Activated CD8-positive, alpha-beta memory T cell treated with anti-CD3 and anti-CD28 coated beads, Interleukin-2, amount 50 U/mL, for 4 hours (primary cell): ENCODE data around the gene FAM117A.

ENCODE experiments used
- DNase-seq: peaks from one replicate; pipeline ENCODE4 v3.0.0-alpha.2; 2020

FAM117A gene

DNA sequence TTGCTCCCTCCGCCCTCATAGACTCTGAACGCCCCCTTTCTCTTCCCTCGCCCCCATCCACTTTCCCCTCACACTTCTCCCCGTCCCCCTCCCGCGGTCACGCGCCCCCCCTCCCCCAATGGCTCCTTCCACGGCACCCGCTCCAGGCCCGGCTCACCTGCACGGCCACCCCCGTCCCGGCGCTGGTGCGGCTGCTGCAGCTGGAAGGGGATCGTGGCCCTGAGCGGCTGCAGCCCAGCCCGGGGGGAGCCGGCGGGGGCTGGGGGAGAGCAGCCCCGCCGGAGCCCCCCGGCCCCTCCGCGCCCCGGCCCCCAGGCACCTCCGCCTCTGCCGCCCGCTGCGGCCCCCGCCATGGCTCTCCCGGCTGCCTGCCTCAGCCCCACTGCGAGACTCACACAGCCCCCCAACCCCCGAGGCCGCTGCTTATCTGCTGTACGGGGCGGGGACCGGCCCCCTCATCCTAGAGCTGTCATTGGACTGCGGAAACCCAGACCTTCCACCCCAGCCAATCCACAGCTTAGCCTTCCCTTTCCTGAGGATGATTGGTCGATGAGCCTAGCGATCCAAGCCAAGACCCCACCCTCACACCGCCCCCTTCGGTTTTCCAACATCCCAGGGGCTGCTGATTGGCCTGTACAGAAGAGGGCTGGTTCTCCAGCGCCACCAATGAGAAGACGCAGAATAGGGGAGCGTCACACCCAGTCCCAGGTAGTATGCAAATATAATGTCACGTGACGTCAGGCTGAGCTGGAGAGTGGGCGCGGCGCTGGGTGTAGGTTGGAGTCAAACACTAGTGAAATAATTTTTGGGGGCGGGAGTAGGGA lies at the start of gene FAM117A:
TSS of gene FAM117A (minus strand) at position 397 of the 824 bp plus-strand sequence. CDS start at position 353, 44 bp downstream.
- peak; percentile 93 for DNase-seq

DNA sequence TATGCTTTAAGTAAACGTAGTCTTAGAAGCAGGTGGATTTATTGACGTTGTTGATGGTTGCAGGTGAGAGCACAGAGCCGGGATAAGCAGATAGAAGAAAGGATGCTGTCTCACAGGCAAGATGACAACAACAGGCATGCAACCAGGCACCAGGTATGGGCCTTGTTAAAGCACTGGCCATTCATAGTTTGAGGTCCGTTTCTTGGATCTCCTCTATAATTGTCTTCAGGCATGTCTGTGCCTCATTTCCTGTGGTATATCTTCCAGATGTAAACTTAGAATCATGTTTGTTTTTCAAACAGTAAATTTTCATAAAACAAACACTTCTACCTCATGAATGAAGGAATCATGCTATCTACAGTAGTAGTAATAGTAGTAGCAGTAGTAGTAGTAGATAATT lies 45.1 kb upstream of the FAM117A start:
- no peak for DNase-seq

DNA sequence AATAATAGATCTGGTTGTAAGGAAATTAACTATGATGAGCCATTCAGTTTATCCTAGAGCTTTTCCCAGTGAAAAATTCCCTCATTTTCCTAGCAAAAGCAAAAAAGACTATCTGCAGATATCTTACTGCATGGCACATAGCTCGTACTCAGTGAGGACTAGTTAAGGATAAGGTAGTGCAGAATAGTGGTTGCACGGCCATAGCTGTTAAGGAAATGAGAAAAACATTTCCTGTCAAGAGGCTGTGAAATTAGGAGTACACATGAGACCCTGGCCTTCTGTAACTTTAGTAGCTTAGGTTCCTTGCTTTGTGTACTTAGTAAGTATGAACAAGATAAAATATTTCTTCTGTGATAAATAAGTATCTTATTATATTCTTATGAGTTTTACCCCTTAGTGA lies 34.8 kb upstream of the FAM117A start:
- DNase-seq: no peak

- DNase-seq: no peak
Observed at GRCh38 chr17:49798182-49798581, 34.3 kb upstream of the FAM117A start.

GRCh38 chr17:49795372-49795771 lies 31.4 kb upstream of the FAM117A start:
- DNase-seq: no peak

GRCh38 chr17:49793309-49793708 lies 29.4 kb upstream of the FAM117A start:
- DNase-seq: no peak

- no peak for DNase-seq
Observed at GRCh38 chr17:49789243-49789578, 25.3 kb upstream of the FAM117A start.

DNA sequence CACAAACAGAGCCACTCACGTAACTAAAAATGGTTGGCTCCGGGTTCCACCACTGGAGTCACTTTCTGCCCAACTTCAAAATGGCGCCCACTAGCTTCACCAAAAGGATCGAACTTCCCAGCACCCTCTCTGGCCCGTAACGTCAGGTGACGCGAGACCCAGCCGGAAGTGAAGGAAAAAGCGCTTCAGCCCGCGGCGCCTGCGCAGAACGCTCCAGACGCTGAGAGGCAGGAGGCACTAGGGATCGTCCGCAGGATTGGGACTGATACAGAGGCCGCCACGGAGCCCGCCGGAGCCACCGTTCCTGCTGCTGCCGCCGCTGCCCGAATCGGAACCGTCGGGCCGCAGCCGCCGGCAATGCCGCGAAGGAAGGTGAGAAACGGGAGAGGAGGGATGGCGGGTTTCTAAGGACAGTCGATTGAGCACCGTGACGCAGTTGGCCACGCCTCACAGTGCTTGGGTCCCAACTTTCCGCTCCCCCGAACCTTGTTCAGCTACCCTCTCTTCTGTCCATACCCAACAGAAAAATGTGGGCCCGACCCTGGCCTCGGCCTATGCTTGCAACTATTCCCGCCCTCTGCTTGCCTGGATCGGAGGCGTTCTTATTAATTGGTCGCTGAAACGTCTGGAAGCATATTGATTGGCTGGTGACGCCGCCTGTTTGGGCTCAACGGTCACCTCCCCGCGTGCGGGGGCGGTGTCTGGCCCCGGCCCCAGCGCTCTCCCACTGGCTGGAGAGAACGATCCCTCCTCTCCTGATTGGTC lies 24.7 kb upstream of the FAM117A start, which contains the start of gene KAT7:
TSS of gene KAT7 (plus strand) at position 204 of the 765 bp plus-strand sequence. CDS start at position 358, 154 bp downstream.
- DNase-seq: peak; percentile 97

- peak; percentile 17 for DNase-seq
Observed at GRCh38 chr17:49787884-49788477, 24.1 kb upstream of the FAM117A start.

DNA sequence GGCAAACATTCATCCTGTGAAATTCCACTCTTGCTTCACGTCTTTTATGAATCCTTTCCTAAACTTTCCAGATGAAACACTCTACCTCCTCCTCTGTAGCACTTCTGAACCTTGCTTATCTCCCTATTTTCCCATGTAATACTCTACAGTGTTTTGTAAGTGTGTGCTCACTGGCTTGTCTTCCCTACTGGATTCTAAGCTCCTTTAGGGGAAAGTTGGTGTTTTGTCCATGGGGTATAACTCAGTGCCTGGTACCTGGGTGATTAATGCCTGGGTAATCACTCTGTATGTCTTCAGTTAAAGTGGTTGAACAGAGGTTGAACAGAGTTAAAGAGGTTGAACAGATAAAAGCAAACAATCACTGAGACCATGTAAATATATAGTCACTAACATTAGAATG lies 20.7 kb upstream of the FAM117A start:
- no peak for DNase-seq

DNA sequence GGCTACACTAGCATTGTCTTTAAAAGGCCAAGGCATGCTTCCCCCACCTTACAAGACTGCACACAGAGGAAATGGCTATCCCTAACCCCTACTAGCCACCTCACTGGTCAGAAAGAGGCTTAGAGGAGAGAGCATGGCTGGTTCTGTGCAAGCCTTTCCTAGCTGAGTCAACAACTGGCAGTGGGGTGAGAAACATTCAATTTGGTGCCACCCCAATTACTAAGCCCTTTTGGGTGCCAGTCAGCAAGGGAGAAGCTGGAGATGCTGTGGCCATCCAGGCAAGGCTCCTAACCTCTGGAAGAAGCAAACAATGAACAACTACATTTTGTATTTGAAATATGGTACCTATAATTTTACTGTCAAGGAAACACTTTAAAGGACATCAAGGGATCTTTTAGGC lies 19.9 kb upstream of the FAM117A start:
- DNase-seq: no peak

DNA sequence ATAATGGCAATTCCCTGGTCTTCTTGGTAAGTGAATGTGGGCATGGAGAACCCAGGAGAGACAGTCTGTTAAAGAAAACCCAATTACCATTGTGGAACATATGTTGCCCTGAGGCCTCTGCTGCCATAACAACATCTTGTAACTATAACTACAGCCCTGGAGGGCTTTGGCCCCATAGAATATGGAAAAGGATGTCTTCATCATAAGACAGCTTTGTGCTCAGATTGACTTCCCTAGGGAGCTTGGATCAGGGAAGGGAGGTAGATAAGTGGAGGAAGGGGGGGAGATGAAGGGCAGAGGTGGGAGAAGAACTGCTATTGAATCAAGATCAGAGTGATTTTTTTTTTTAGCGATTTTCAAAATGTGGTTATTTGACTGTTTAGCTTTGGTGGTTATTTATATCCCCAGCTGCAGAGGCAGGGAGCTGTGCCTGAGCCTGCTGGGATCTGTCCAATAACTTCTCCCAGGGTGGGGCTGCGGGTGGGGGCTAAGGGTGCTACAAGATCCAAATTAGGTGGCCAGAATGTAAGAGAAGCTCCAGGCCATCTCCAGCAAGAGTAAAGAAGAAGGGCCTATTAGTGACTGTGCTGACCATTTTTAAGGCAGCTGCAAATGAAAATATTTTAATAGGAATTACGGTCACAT lies 19.3 kb upstream of the FAM117A start:
- no peak for DNase-seq

- DNase-seq: no peak
Observed at GRCh38 chr17:49779739-49780231, 15.9 kb upstream of the FAM117A start.

- no peak for DNase-seq
Observed at GRCh38 chr17:49779156-49779738, 15.3 kb upstream of the FAM117A start.

DNA sequence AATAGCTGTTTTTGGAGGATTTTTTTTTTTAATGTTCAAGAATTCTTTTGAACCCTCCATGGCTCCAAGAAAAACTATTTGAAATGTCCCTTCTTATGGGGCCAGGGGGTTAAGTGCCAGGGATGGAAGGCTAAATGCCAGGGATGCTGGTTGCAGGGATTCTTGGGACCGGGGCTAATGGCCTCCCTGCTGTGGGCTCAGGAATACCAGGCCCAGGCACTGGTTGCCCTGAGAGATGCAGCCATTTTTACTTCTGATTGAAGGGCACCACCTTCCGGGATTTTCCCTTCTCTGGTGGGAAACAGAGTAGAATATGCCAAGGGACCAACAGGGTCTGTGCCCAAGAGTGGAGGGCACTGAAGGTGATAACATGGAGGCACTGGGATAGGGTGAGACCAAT lies 13.6 kb upstream of the FAM117A start:
- DNase-seq: no peak

DNA sequence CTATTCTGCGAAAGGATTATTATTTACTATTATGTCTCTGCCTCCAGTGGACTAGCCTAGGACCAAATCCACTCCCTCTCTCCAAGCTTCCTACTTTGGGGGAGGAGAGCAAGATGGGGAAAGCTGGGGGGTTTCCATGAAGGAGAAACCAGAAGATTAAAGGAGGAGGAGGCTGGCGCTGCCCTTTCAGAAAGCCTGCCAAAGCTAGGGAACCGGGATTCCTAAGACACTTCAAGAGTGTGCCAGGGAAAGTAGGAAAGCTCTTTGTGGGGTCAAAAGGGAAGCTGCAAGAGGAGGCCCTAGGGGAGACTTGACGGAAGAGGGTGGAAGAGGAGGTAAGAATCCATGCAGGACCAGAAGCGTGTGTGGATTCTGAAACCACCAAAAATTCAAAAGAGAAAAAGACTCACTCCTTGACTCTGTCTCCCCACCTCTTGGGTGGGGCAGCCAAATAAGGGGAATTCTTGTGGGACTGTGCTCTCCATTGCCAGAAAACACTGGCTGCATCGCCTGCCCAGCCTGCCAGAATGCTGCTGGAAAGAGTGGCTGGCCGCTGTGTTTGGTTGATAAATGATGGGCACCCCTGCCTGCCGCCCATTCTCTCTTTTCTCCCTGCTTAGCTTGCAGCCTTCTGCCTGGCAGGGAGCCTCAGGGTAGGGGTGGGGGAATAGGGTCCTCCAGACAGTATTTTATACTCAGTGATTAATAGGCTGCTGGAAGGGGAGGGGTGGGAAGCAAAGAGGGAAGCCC lies 12.8 kb upstream of the FAM117A start:
- no peak for DNase-seq

GRCh38 chr17:49775546-49776260 lies 11.8 kb upstream of the FAM117A start:
- DNase-seq: no peak

DNA sequence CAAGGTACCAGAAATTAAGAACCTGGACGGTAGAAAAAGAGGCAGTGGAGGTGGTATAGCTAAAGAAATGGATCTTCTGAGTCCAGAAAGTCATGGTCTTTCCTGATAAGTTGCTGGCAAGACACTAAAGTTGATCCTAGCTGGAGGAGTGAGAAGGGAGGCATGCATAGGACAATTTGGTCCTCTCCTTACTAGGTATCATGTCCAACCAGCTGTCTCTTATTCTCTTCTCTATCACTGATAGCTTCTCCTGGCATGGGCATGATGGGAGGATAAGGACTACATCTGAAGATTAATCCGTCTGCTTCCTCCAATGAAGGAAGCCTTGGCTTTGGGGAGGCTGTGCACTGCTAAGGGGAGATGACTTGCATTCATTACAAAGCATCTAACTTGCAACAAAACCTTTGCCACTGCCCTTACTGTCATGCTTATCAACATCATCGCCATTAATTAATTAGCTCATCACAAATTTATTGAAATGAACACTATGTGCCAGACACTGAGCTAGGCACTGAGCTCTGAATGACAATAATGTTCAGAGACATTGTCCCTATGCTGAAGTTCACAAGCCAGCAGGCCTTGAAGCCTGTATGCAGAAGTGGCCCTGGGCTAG lies 3.1 kb upstream of the FAM117A start:
- DNase-seq: no peak

DNA sequence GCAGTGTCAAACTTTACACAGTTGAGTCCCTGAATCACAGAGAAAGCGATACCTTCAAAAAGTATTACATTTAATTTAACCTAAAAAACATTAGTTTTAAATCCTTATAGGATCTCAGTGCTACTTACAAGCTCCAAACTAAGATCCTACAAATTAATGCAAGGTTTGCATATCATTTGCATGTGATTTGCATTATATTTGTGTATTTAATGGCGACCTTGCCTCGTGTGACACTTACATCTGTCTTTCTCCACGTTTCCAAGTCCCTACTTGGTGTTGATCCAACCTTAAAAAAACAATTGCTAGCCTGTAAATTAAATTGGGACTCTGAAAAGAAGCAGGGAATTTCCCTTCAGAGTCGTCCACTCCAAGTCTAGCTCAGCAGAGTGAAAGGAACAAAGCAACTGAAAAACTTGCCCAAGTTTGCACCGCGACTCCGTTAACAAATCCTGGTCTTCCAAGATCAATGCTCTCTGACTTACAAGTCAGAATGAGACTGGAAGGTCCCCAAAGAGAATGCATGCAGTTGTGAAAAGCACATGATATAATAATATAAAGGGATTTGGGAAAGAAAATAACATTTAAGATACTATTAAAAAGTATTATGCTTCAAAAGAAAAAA lies 739 bp upstream of the FAM117A start:
- DNase-seq: no peak
